ENCODE data around the gene SGTB.

DNA sequence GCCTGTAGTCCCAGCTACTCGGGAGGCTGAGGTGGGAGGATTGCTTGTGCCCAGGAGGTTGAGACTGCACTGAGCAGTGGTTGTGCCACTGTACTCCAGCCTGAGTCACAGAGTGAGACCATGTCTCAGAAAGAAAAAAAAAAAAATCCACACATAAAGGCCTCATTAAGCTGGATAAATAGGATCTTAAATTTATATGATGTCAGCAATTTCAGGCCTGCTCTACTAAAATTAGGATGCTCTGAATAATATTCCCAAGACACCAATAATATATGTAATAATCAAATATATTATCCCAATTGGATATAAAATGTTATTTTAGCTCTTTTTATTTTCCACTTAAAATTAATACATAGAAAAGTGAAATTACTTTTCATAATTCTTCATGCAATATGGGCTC is 43.7 kb upstream of the SGTB start:
- no peak for TF ChIP-seq POLR2A (IDR thresholded peaks at IDR 0.05)
- TF ChIP-seq EP300 (IDR thresholded peaks at IDR 0.05), result no peak
- no peak for TF ChIP-seq POLR2AphosphoS5 (IDR thresholded peaks at IDR 0.05)
